Measurements from ENCODE around the gene IRX5. TPM values are rescaled to one million over a fixed set of nuclear protein-coding genes. Genes with fewer than 3 reads are reported as not detected.

The IRX5 gene
- total RNA-seq, 4 donors from 2014 or later, result 0.20 to 4.1 (median 2.6) TPM

- DNase-seq (no peak), ATAC-seq (no peak)
- in situ Hi-C loops (cut with MboI; ENCODE audit: low sequenced_read_pairs in 4 of 4) (loop anchor here in 1 of 4 donors (25.0 kb wide), 1 partner anchor 1018 kb away; no protein-coding TSS in a partner anchor), intact Hi-C loops (cut with DNase I; ENCODE audit: low total_unique reads) (no loop called here)
- no peak overlapping the region for H3K4me3 ChIP-seq
- H3K4me1 ChIP-seq, result no peaks in the 10 kb centered on the region
- no peaks in the 10 kb centered on the region for H3K36me3 ChIP-seq
- TF ChIP-seq POLR2A (IDR thresholded peaks at IDR 0.05), result no peak
- no peak for TF ChIP-seq CTCF (IDR thresholded peaks at IDR 0.05 in 4 of 5, conservative IDR thresholded peaks at IDR 0.05 in 1 of 5)
- peaks cover 0 to 14% (median 4%) of the 10 kb centered on the region in 3 donors for H3K27me3 ChIP-seq
- no peak overlapping the region for H3K27ac ChIP-seq
- no peaks in the 10 kb centered on the region for H3K9me3 ChIP-seq
These were observed 25.1 kb downstream of the IRX5 start for GRCh38 chr16:54955757-54956156.

DNA sequence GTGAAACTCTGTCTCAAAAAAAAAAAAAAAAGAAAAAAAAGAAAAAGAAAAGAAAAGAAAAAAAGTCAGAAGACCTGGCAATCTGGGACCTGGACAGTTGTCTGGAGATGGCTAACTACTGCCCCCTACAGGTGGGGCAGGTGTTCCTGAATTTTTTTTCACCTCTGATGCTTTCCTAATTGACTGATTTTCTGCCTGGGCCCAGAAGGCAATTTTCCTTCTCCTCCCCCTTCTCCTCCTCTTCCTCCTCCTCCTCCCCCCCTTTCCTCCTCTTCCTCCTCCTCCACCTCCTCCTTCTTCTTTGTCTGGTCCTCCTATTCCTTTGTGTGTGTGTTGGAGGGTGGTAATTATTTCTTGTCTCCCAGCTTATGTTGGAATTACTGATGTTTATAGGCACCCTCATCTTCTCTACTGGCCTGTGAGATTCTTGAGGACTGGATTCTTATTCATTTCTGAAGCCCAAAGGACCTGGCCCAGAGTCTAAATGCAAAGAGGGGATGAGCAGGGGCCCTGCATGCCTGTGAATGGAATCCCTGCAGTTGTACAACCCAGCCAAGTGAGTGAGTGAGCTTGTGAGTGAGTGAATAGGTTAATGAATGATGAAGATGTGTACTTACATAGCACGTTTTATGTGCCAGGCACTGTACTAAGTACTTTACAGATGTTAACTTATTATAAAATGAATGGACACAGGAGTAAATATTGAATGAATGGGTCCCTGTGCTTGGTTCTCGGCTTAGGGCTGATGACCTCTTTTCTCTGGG lies 26.9 kb downstream of the IRX5 start:
- Histone ChIP-seq H3K27me3 (peaks cover 0 to 4% (median 0%) of the 10 kb centered on the region in 3 donors), H3K4me1 (no peaks in the 10 kb centered on the region), H3K9me3 (no peaks in the 10 kb centered on the region), H3K36me3 (no peaks in the 10 kb centered on the region), H3K27ac (no peak overlapping the region), H3K4me3 (no peak overlapping the region)
- no peak for ATAC-seq
- intact Hi-C loops (cut with DNase I; ENCODE audit: low total_unique reads), result no loop called here
- no peak for DNase-seq
- TF ChIP-seq CTCF (IDR thresholded peaks at IDR 0.05 in 4 of 5, conservative IDR thresholded peaks at IDR 0.05 in 1 of 5), result peak in 4 of 5 experiments; percentile 38 to 59 (median 41)
- TF ChIP-seq POLR2A (IDR thresholded peaks at IDR 0.05), result no peak
- in situ Hi-C loops (cut with MboI; ENCODE audit: low sequenced_read_pairs in 4 of 4), result loop anchor here in 1 of 4 donors (25.0 kb wide), 1 partner anchor 1020 kb away; no protein-coding TSS in a partner anchor

- Histone ChIP-seq H3K4me1 (no peaks in the 10 kb centered on the region), H3K27me3 (no peaks in the 10 kb centered on the region), H3K9me3 (no peaks in the 10 kb centered on the region), H3K36me3 (no peaks in the 10 kb centered on the region), H3K4me3 (no peak overlapping the region), H3K27ac (no peak overlapping the region)
- intact Hi-C loops (cut with DNase I; ENCODE audit: low total_unique reads), result no loop called here
- no peak for TF ChIP-seq POLR2A (IDR thresholded peaks at IDR 0.05)
- TF ChIP-seq CTCF (IDR thresholded peaks at IDR 0.05 in 4 of 5, conservative IDR thresholded peaks at IDR 0.05 in 1 of 5), result no peak
- DNase-seq, result no peak
- no peak for ATAC-seq
- in situ Hi-C loops (cut with MboI; ENCODE audit: low sequenced_read_pairs in 4 of 4), result loop anchor here in 1 of 4 donors (25.0 kb wide), 1 partner anchor 1025 kb away; no protein-coding TSS in a partner anchor
These were observed 31.4 kb downstream of the IRX5 start for GRCh38 chr16:54962045-54962444.

DNA sequence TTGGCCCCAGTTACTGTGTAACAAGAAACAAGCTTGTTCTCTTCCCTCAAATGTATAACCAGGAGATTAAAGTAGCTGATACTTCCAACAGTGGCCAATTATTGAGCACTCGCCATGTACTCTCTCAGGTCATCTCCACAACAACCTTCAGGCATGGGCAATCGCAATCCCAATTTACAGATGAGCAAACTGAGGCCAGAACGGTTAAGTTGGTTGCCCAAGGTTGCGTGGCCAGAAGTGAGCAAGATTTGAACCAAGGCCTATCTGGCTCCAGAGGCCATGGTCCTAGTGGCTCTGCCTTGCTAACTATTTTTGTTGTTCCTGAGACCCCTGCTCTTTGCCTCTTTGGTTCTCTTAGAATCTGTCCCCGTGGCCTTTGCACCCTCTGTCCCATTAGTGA lies 33.6 kb downstream of the IRX5 start:
- Histone ChIP-seq H3K36me3 (no peaks in the 10 kb centered on the region), H3K27ac (no peak overlapping the region), H3K9me3 (no peaks in the 10 kb centered on the region), H3K27me3 (no peaks in the 10 kb centered on the region), H3K4me3 (no peak overlapping the region), H3K4me1 (no peaks in the 10 kb centered on the region)
- TF ChIP-seq CTCF (IDR thresholded peaks at IDR 0.05 in 4 of 5, conservative IDR thresholded peaks at IDR 0.05 in 1 of 5), result no peak
- no peak for TF ChIP-seq POLR2A (IDR thresholded peaks at IDR 0.05)
- DNase-seq, result no peak
- intact Hi-C loops (cut with DNase I; ENCODE audit: low total_unique reads), result no loop called here
- in situ Hi-C loops (cut with MboI; ENCODE audit: low sequenced_read_pairs in 4 of 4), result loop anchor here in 1 of 4 donors (25.0 kb wide), 1 partner anchor 1027 kb away; no protein-coding TSS in a partner anchor
- ATAC-seq, result no peak
